Gastrocnemius medialis (tissue), 4 donors: Measurements from ENCODE around the gene ZNF30.

ENCODE experiments used
- POLR2A ChIP-seq, 2 donors: fragments of 450-650 bp; IDR thresholded peaks; one replicate each; pipeline ENCODE4 v1.6.1; 2017; ENCODE audit warnings: antibody characterized with exemption in 2 of 2, mild to moderate bottlenecking in 2 of 2, moderate library complexity in 2 of 2
- TF ChIP-seq, protein P1 (sequence below), 5 experiments: fragments of 450-650 bp in 3 of 5; fragments of 200-600 bp in 2 of 5; sonication (generic) in 2 of 5; IDR thresholded peaks in 4 of 5; conservative IDR thresholded peaks in 1 of 5; 1 replicate in 4 of 5; 2 replicates in 1 of 5; pipeline ENCODE4 v1.5.1; 2016 to 2019; ENCODE audit warnings: antibody characterized with exemption in 5 of 5, mild to moderate bottlenecking in 3 of 5, moderate library complexity in 3 of 5

DNA sequence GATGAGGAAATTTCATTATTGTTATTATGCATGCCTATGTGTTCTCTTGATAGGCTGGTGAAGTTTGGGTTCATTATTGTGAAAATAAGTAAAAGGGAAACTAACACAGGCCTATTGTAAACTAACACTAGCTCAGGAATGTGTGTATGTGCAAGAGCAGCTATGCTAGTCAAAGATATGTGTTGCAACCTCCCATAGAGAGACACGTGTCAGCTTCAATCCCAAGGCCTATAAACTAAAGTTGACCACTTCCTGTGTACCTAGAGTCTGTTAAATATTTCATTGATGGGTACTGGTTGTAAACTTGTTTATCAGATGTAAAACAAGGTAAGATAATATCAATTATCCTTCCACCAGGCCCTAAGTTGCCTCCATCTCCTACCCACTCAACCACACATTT lies 44.7 kb upstream of the ZNF30 start:
- TF ChIP-seq POLR2A (IDR thresholded peaks at IDR 0.05): no peak
- TF ChIP-seq, protein P1, sequence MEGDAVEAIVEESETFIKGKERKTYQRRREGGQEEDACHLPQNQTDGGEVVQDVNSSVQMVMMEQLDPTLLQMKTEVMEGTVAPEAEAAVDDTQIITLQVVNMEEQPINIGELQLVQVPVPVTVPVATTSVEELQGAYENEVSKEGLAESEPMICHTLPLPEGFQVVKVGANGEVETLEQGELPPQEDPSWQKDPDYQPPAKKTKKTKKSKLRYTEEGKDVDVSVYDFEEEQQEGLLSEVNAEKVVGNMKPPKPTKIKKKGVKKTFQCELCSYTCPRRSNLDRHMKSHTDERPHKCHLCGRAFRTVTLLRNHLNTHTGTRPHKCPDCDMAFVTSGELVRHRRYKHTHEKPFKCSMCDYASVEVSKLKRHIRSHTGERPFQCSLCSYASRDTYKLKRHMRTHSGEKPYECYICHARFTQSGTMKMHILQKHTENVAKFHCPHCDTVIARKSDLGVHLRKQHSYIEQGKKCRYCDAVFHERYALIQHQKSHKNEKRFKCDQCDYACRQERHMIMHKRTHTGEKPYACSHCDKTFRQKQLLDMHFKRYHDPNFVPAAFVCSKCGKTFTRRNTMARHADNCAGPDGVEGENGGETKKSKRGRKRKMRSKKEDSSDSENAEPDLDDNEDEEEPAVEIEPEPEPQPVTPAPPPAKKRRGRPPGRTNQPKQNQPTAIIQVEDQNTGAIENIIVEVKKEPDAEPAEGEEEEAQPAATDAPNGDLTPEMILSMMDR (IDR thresholded peaks at IDR 0.05 in 4 of 5, conservative IDR thresholded peaks at IDR 0.05 in 1 of 5): no peak
